C4-2B (cell line): ENCODE data around the gene SCFD2.

ENCODE experiments used
- H3K27ac ChIP-seq: fragments of 450-650 bp; 2 replicates; pipeline ENCODE4 v1.5.1; 2017
- CTCF ChIP-seq: fragments of 450-650 bp; conservative IDR thresholded peaks from 2 replicates; pipeline ENCODE4 v1.5.1; 2017; ENCODE audit warnings: mild to moderate bottlenecking
- ZFX ChIP-seq: fragments of 450-650 bp; IDR thresholded peaks from 2 replicates; pipeline ENCODE4 v1.6.1; 2017

Gene SCFD2

GRCh38 chr4:53076374-53076958 is 289.4 kb downstream of the SCFD2 start:
- TF ChIP-seq ZFX: no peak
- TF ChIP-seq CTCF: no peak
- H3K27ac ChIP-seq: no peak overlapping the region

- TF ChIP-seq CTCF (no peak), ZFX (no peak)
Observed at GRCh38 chr4:53075162-53075785, 290.6 kb downstream of the SCFD2 start.

GRCh38 chr4:53068755-53069330 is 297.0 kb downstream of the SCFD2 start:
- TF ChIP-seq ZFX: no peak
- TF ChIP-seq CTCF: no peak
- H3K27ac ChIP-seq: no peak overlapping the region

More at GRCh38 chr4:53075162-53075785, 290.6 kb downstream of the SCFD2 start:
- H3K27ac ChIP-seq: no peak overlapping the region

GRCh38 chr4:53067125-53067802 is 298.6 kb downstream of the SCFD2 start:
- no peak overlapping the region for H3K27ac ChIP-seq
- TF ChIP-seq CTCF (no peak), ZFX (no peak)

- H3K27ac ChIP-seq: no peak overlapping the region
- TF ChIP-seq CTCF (no peak), ZFX (no peak)
Observed at GRCh38 chr4:53066155-53066554, 299.7 kb downstream of the SCFD2 start.

- TF ChIP-seq ZFX (no peak), CTCF (no peak)
- H3K27ac ChIP-seq: no peak overlapping the region
Observed at GRCh38 chr4:53064609-53065008, 301.3 kb downstream of the SCFD2 start.

- TF ChIP-seq CTCF (no peak), ZFX (no peak)
- H3K27ac ChIP-seq: no peak overlapping the region
Observed at GRCh38 chr4:53061091-53061850, 304.6 kb downstream of the SCFD2 start.
